Measurements from ENCODE around the gene PPP1R9A.

Gene PPP1R9A

GRCh38 chr7:95245828-95246500 is 338.6 kb downstream of the PPP1R9A start:
- TF ChIP-seq ZFX (IDR thresholded peaks at IDR 0.05) (no peak), CTCF (conservative IDR thresholded peaks at IDR 0.05) (no peak)
- H3K27ac ChIP-seq, result no peak overlapping the region

GRCh38 chr7:95246831-95247370 is 339.5 kb downstream of the PPP1R9A start:
- no peak overlapping the region for H3K27ac ChIP-seq
- peak; percentile 88 for TF ChIP-seq CTCF (conservative IDR thresholded peaks at IDR 0.05)
- TF ChIP-seq ZFX (IDR thresholded peaks at IDR 0.05), result no peak

GRCh38 chr7:95250571-95250970 is 343.2 kb downstream of the PPP1R9A start:
- no peak overlapping the region for H3K27ac ChIP-seq
- TF ChIP-seq ZFX (IDR thresholded peaks at IDR 0.05) (no peak), CTCF (conservative IDR thresholded peaks at IDR 0.05) (no peak)

GRCh38 chr7:95251966-95252365 is 344.6 kb downstream of the PPP1R9A start:
- H3K27ac ChIP-seq, result no peak overlapping the region
- TF ChIP-seq CTCF (conservative IDR thresholded peaks at IDR 0.05), result no peak

GRCh38 chr7:95253986-95254385 is 346.6 kb downstream of the PPP1R9A start:
- TF ChIP-seq CTCF (conservative IDR thresholded peaks at IDR 0.05), result no peak
- TF ChIP-seq ZFX (IDR thresholded peaks at IDR 0.05), result no peak
- no peak overlapping the region for H3K27ac ChIP-seq

GRCh38 chr7:95255691-95256090 is 348.3 kb downstream of the PPP1R9A start:
- H3K27ac ChIP-seq, result no peak overlapping the region
- no peak for TF ChIP-seq CTCF (conservative IDR thresholded peaks at IDR 0.05)
- TF ChIP-seq ZFX (IDR thresholded peaks at IDR 0.05), result no peak

GRCh38 chr7:95261895-95262415 is 354.6 kb downstream of the PPP1R9A start:
- no peak overlapping the region for H3K27ac ChIP-seq

More at GRCh38 chr7:95261895-95262415, 354.6 kb downstream of the PPP1R9A start:
- TF ChIP-seq ZFX (IDR thresholded peaks at IDR 0.05), result no peak
- TF ChIP-seq CTCF (conservative IDR thresholded peaks at IDR 0.05), result no peak
